H9 (cell line): ENCODE results near the gene ZSCAN32. TPM values are rescaled to one million over a fixed set of nuclear protein-coding genes. Genes with fewer than 3 reads are reported as not detected.

ENCODE experiments used
- DNase-seq: peaks from one replicate; pipeline ENCODE4 v3.0.0-alpha.2; 2017
- H2AFZ ChIP-seq: one replicate; pipeline ENCODE4 v1.6.1; 2013; ENCODE audit warnings: mild to moderate bottlenecking, low read length, control low read depth, moderate library complexity
- H2AK5ac ChIP-seq: 2 replicates; pipeline ENCODE4 v1.6.1; 2013; ENCODE audit warnings: low read length, control low read depth, mixed read lengths; ENCODE audit not compliant: insufficient read length
- H2BK120ac ChIP-seq: one replicate; pipeline ENCODE4 v1.6.1; 2013; ENCODE audit warnings: low read depth, mild to moderate bottlenecking, low read length, control low read depth, inconsistent platforms; ENCODE audit not compliant: poor library complexity, severe bottlenecking
- H2BK12ac ChIP-seq: 2 replicates; pipeline ENCODE4 v1.6.1; 2013; ENCODE audit warnings: low read length, control low read depth, mixed read lengths, low read depth; ENCODE audit not compliant: insufficient read length
- H2BK15ac ChIP-seq: 2 replicates; pipeline ENCODE4 v1.6.1; 2013; ENCODE audit warnings: low read depth, low read length, control low read depth
- H2BK20ac ChIP-seq: one replicate; pipeline ENCODE4 v1.6.1; 2013; ENCODE audit warnings: low read depth, mild to moderate bottlenecking, low read length, control low read depth, inconsistent platforms; ENCODE audit not compliant: poor library complexity, severe bottlenecking
- H2BK5ac ChIP-seq: 2 replicates; pipeline ENCODE4 v1.6.1; 2013; ENCODE audit warnings: low read length, control low read depth, mixed read lengths; ENCODE audit not compliant: insufficient read length
- H3K14ac ChIP-seq: 2 replicates; pipeline ENCODE4 v1.6.1; 2013; ENCODE audit warnings: low read length, control low read depth; ENCODE audit not compliant: insufficient read depth
- H3K18ac ChIP-seq: 2 replicates; pipeline ENCODE4 v1.6.1; 2013; ENCODE audit warnings: low read depth, mild to moderate bottlenecking, mixed read lengths, low read length, control low read depth; ENCODE audit not compliant: insufficient read length
- H3K23ac ChIP-seq: 2 replicates; pipeline ENCODE4 v1.6.1; 2013; ENCODE audit warnings: low read length, control low read depth, mixed read lengths, low read depth; ENCODE audit not compliant: insufficient read length
- H3K23me2 ChIP-seq: 2 replicates; pipeline ENCODE4 v1.6.1; 2013; ENCODE audit warnings: low read depth, mild to moderate bottlenecking, mixed read lengths, low read length, control low read depth; ENCODE audit not compliant: insufficient read length, poor library complexity, severe bottlenecking
- H3K27ac ChIP-seq: 2 replicates; pipeline ENCODE4 v1.5.1; 2013; ENCODE audit warnings: low read length, control low read depth, mixed read lengths, low read depth; ENCODE audit not compliant: insufficient read length
- H3K27me3 ChIP-seq: 2 replicates; pipeline ENCODE4 v1.6.1; 2013; ENCODE audit warnings: low read length, control low read depth, inconsistent platforms; ENCODE audit not compliant: insufficient read depth
- H3K4ac ChIP-seq: 2 replicates; pipeline ENCODE4 v1.6.1; 2013; ENCODE audit warnings: low read depth, mild to moderate bottlenecking, control low read depth, inconsistent platforms, low read length, moderate library complexity
- H3K4me1 ChIP-seq: 2 replicates; pipeline ENCODE4 v1.6.1; 2013; ENCODE audit warnings: low read length, control low read depth, inconsistent platforms; ENCODE audit not compliant: insufficient read depth
- H3K4me2 ChIP-seq: 2 replicates; pipeline ENCODE4 v1.6.1; 2013; ENCODE audit warnings: low read length, control low read depth, mixed read lengths; ENCODE audit not compliant: insufficient read length, insufficient read depth
- H3K56ac ChIP-seq: 2 replicates; pipeline ENCODE4 v1.6.1; 2013; ENCODE audit warnings: low read depth, mild to moderate bottlenecking, mixed read lengths, low read length, control low read depth; ENCODE audit not compliant: insufficient read length
- H3K79me1 ChIP-seq: 2 replicates; pipeline ENCODE4 v1.6.1; 2013; ENCODE audit warnings: low read depth, mild to moderate bottlenecking, moderate library complexity, low read length, control low read depth, inconsistent platforms; ENCODE audit not compliant: insufficient read depth, poor library complexity, severe bottlenecking
- H3K79me2 ChIP-seq: 2 replicates; pipeline ENCODE4 v1.6.1; 2013; ENCODE audit warnings: low read length, control low read depth, inconsistent platforms; ENCODE audit not compliant: insufficient read depth
- H3K9ac ChIP-seq: 2 replicates; pipeline ENCODE4 v1.6.1; 2013; ENCODE audit warnings: low read length, control low read depth, mixed read lengths; ENCODE audit not compliant: insufficient read length; ENCODE audit errors: extremely low read depth
- H3K9me3 ChIP-seq: one replicate; pipeline ENCODE4 v1.6.1; 2013; ENCODE audit warnings: low read depth, low read length, inconsistent platforms; ENCODE audit not compliant: control insufficient read depth
- H3T11ph ChIP-seq: one replicate; pipeline ENCODE4 v1.6.1; 2013; ENCODE audit warnings: mild to moderate bottlenecking, low read length, control low read depth, inconsistent platforms
- H4K20me1 ChIP-seq: one replicate; pipeline ENCODE4 v1.6.1; 2013; ENCODE audit not compliant: control insufficient read depth, insufficient read length, insufficient read depth
- H4K5ac ChIP-seq: 2 replicates; pipeline ENCODE4 v1.6.1; 2013; ENCODE audit warnings: low read depth, mild to moderate bottlenecking, mixed read lengths, low read length, control low read depth; ENCODE audit not compliant: insufficient read length
- H4K8ac ChIP-seq: replicated peaks from 2 replicates; pipeline ENCODE4 v1.6.1; 2013; ENCODE audit warnings: low read length, control low read depth, mixed read lengths, low read depth; ENCODE audit not compliant: insufficient read length
- H4K91ac ChIP-seq: 2 replicates; pipeline ENCODE4 v1.6.1; 2013; ENCODE audit warnings: low read depth, mild to moderate bottlenecking, moderate library complexity, mixed read lengths, low read length, control low read depth; ENCODE audit not compliant: insufficient read length
- H3K27ac Mint-ChIP-seq, 3 experiments: 2 replicates in 2 of 3; 3 replicates in 1 of 3; pipeline ENCODE4 v1.8.0; 2020 to 2021; ENCODE audit warnings: mixed read lengths in 3 of 3, mild to moderate bottlenecking in 1 of 3, moderate library complexity in 1 of 3
- H3K27me3 Mint-ChIP-seq: 2 replicates; pipeline ENCODE4 v1.8.0; 2021; ENCODE audit warnings: low read depth, mild to moderate bottlenecking, moderate library complexity, mixed read lengths
- H3K36me3 Mint-ChIP-seq, 3 experiments: 2 replicates in 2 of 3; 3 replicates in 1 of 3; pipeline ENCODE4 v1.8.0; 2020 to 2021; ENCODE audit warnings: low read depth in 3 of 3, mixed read lengths in 3 of 3; ENCODE audit not compliant: insufficient read depth in 1 of 3
- H3K4me1 Mint-ChIP-seq, 2 experiments: 2 replicates each; pipeline ENCODE4 v1.8.0; 2020; ENCODE audit warnings: mixed read lengths in 2 of 2
- H3K4me3 Mint-ChIP-seq, 2 experiments: 2 replicates in 1 of 2; 3 replicates in 1 of 2; pipeline ENCODE4 v1.8.0; 2020 to 2021; ENCODE audit warnings: mild to moderate bottlenecking in 2 of 2, mixed read lengths in 2 of 2, moderate library complexity in 1 of 2
- H3K9me3 Mint-ChIP-seq, 2 experiments: 2 replicates in 1 of 2; 3 replicates in 1 of 2; pipeline ENCODE4 v1.8.0; 2020; ENCODE audit warnings: mild to moderate bottlenecking in 2 of 2, mixed read lengths in 2 of 2, moderate library complexity in 1 of 2
- CTCF ChIP-seq: fragments of 200-600 bp; sonication (generic); conservative IDR thresholded peaks from 3 replicates; pipeline ENCODE4 v1.8.0; 2021; ENCODE audit warnings: antibody characterized with exemption, mild to moderate bottlenecking
- WGBS: extraction: QIAGEN DNeasy Blood & Tissue Kit; methylation state at CpG from one replicate; pipeline ENCODE4 v1.1.7; 2013; ENCODE audit warnings: missing lambda C conversion rate, low lambda C conversion rate, mixed read lengths; ENCODE audit not compliant: insufficient read length; ENCODE audit errors: extremely low coverage; 5-methylcytosine and 5-hydroxymethylcytosine counted together
- total RNA-seq: library from RNA; stranded (reverse); gene quantifications from 2 replicates; pipeline ENCODE4 v1.2.1, GENCODE V29; 2021

ZSCAN32 gene
- total RNA-seq, 1 experiment from 2014 or later: 18.0 TPM

GRCh38 chr16:3400446-3400778 is 392 bp downstream of the ZSCAN32 start:
- H3K4me3 Mint-ChIP-seq: peak overlapping the region; percentile 82 to 95
- peak overlapping the region; percentile 98 for H3K4me2 ChIP-seq
- peaks cover 7 to 9% of the 10 kb centered on the region in 2 experiments for H3K4me1 Mint-ChIP-seq
- WGBS: no CpG with 5 or more reads among the region's 18 CpGs
- H3K23me2 ChIP-seq: peaks cover 12% of the 10 kb centered on the region
- H3K56ac ChIP-seq: no peak overlapping the region
- no peaks in the 10 kb centered on the region for H3K9me3 ChIP-seq
- peaks cover 56 to 65% (median 61%) of the 10 kb centered on the region in 3 experiments for H3K36me3 Mint-ChIP-seq
- H4K91ac ChIP-seq: no peak overlapping the region
- H3K27ac ChIP-seq: no peak overlapping the region
- no peak overlapping the region for H2BK5ac ChIP-seq
- H2BK15ac ChIP-seq: no peak overlapping the region
- H2BK20ac ChIP-seq: no peak overlapping the region
- DNase-seq: no peak
- peaks cover 3% of the 10 kb centered on the region; the same call in 1 of the 2 replicates for H3K79me2 ChIP-seq
- no peak for TF ChIP-seq CTCF
- H4K8ac ChIP-seq: no peak overlapping the region
- no peak overlapping the region for H3K23ac ChIP-seq
- no peaks in the 10 kb centered on the region for H4K20me1 ChIP-seq
- no peak overlapping the region for H3T11ph ChIP-seq
- H2BK120ac ChIP-seq: no peak overlapping the region
- H3K4ac ChIP-seq: no peak overlapping the region
- no peak overlapping the region for H3K14ac ChIP-seq
- H3K18ac ChIP-seq: no peak overlapping the region
- no peak overlapping the region for H2BK12ac ChIP-seq
- no peak overlapping the region for H2AK5ac ChIP-seq
- H3K9me3 Mint-ChIP-seq: peaks cover 18 to 28% of the 10 kb centered on the region in 2 experiments
- no peak overlapping the region for H4K5ac ChIP-seq
- H3K4me1 ChIP-seq: no peaks in the 10 kb centered on the region
- no peak overlapping the region for H2AFZ ChIP-seq
- peak overlapping the region; percentile 86 for H3K9ac ChIP-seq
- H3K79me1 ChIP-seq: peaks cover 2% of the 10 kb centered on the region
- peak overlapping the region; percentile 88 to 92 (median 90); a peak in 5 of 7 replicates for H3K27ac Mint-ChIP-seq
- H3K27me3 ChIP-seq: no peaks in the 10 kb centered on the region
- no peaks in the 10 kb centered on the region for H3K27me3 Mint-ChIP-seq
